Pancreas (tissue), 10 donors: ENCODE results near the gene IRGC. TPM values are rescaled to one million over a fixed set of nuclear protein-coding genes. Genes with fewer than 3 reads are reported as not detected.
A peak's percentile ranks its signal among the peaks of the same experiment; 100 is the strongest.

Experiments used
- ATAC-seq, 4 donors: fragments of 200-7000 bp; cut with Tn5 transposase; one replicate each; pipeline versions ENCODE4 v1.8.0 to v1.9.1; 2020; ENCODE audit warnings: mild to moderate bottlenecking in 4 of 4, moderate library complexity in 4 of 4
- DNase-seq, 6 donors: peaks; one replicate each; pipeline ENCODE4 v3.0.0-alpha.2; 2020
- FAIRE-seq: peaks from 2 replicates; lab custom pipeline; 2012; peaks lifted over from hg19 to GRCh38; lab: Jason Lieb, UNC
- H3K27ac ChIP-seq, 4 donors: fragments of 200-600 bp; sonication (generic); 1 replicate in 3 of 4; 2 replicates in 1 of 4; pipeline versions ENCODE4 v1.5.0 to v1.8.0; 2020
- H3K27me3 ChIP-seq, 4 donors: fragments of 200-600 bp; one replicate each; pipeline ENCODE4 v1.8.0; 2021
- H3K36me3 ChIP-seq, 3 donors: fragments of 200-600 bp; sonication (generic) in 1 of 3; one replicate each; pipeline versions ENCODE4 v1.5.0 to v1.8.0; 2020 to 2021
- H3K4me1 ChIP-seq, 3 donors: fragments of 200-600 bp; one replicate each; pipeline ENCODE4 v1.8.0; 2021
- H3K4me3 ChIP-seq, 4 donors: fragments of 200-600 bp; sonication (generic) in 2 of 4; one replicate each; pipeline versions ENCODE4 v1.5.0 to v1.8.0; 2020 to 2021
- H3K9me3 ChIP-seq, 4 donors: fragments of 200-600 bp; one replicate each; pipeline ENCODE4 v1.8.0; 2021
- CTCF ChIP-seq, 4 donors: fragments of 200-600 bp; sonication (generic) in 3 of 4; IDR thresholded peaks; one replicate each; pipeline versions ENCODE4 v1.5.0 to v1.8.0; 2021; ENCODE audit warnings: antibody characterized with exemption in 4 of 4
- WGBS, 2 donors: extraction: QIAGEN DNeasy Blood & Tissue Kit; methylation state at CpG; one replicate each; pipeline ENCODE4 v1.1.7; 2013; 5-methylcytosine and 5-hydroxymethylcytosine counted together
- intact Hi-C, 3 donors: fragments of 100-400 bp; cut with DNase I; formaldehyde crosslinking; loops; one replicate each; pipeline versions ENCODE4 v1.11.1 to v1.14.2; 2022
- polyA plus RNA-seq, 2 donors: library from polyadenylated mRNA; stranded (reverse); fragments of 200-250 nt; gene quantifications; one replicate each; pipeline ENCODE4 v1.2.3, GENCODE V29; 2013
- total RNA-seq, 6 donors: library from RNA; stranded (reverse); fragmentation: NEBNext Ultra II Directional in 4 of 6; extraction: Animal tissue kit (Norgen Biotek cat#: 25700) in 4 of 6; gene quantifications; one replicate each; pipeline versions ENCODE4 v1.2.1 to v1.2.4, GENCODE V29; 2021 to 2023
- donor health status: healthy with polysubstance abuse.
- donor health status: DM: no; HTN: no; CAD: no; lungs with moderate emphysema.
- donor health status: DM: no; HTN: no; CAD: no.
- donor health status: control.
- donor health status: control.
- donor health status: Bipolar disorder and iron deficiency.
- donor health status: DM: yes; HTN: yes; CAD: no.
- donor health status: DM: no; HTN: no; CAD: no.
- donor health status: DM: no; HTN: no; CAD: no.
- donor health status: DM: yes; HTN: yes; CAD: no.

Gene IRGC
- total and polyA plus RNA-seq, 8 donors = not detected

DNA sequence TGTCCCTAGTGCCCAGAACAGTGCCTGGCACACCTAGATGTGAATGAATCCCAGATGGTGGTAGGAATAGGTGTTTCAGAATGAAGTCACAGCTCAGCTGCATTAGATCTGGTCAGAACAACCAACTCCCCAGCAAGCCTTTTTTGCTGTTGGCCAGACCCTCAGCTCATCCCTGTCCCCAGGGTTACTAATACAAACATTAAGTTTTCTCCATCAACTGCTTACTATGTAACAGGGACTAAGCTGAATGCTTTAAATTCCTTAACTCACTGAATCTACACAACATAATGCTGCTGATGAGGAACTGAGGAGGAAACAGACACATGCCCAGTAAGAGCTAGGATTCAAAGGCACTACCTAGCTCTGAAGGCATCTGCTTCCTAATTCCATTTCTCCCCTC, 20.1 kb downstream of the IRGC start:
- Histone ChIP-seq H3K27ac (no peak overlapping the region), H3K4me3 (no peak overlapping the region), H3K27me3 (no peaks in the 10 kb centered on the region), H3K4me1 (no peaks in the 10 kb centered on the region), H3K36me3 (peaks cover 2 to 73% (median 15%) of the 10 kb centered on the region in 3 donors), H3K9me3 (no peaks in the 10 kb centered on the region)
- no peak for TF ChIP-seq CTCF (IDR thresholded peaks at IDR 0.05)
- no peak for ATAC-seq
- intact Hi-C loops = no loop called here
- FAIRE-seq = no peak
- DNase-seq = no peak

DNA sequence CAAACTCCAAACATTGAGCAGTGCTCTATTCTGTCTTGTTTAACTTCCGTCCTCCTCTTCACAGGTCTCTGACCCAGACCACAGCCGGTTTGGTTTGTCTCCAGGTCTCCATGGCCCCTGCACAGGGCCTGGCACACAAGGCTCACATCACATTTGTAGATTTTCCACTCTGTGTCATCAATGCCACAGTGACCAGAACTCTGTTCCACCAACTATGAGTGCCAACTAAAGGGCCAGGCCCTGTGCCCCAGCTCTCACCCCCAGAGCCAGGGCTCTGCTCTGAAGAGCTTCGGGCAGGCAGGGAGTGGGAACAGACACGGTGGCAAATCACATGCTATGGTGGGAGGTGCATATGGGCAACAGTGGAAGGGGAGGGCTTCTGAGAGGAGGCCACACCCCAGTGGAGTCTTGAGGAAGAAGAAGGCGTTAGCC, 22.9 kb downstream of the IRGC start:
- ATAC-seq = peak in 3 of 4 donors; percentile 64 to 76 (median 64)
- WGBS, 2 donors = 69 to 75% methylated on average over 5 of the region's 5 CpGs
- no peak for DNase-seq
- Histone ChIP-seq H3K36me3 (peaks cover 0 to 61% (median 18%) of the 10 kb centered on the region in 3 donors), H3K4me1 (no peaks in the 10 kb centered on the region), H3K9me3 (no peaks in the 10 kb centered on the region), H3K4me3 (no peak overlapping the region), H3K27ac (no peak overlapping the region), H3K27me3 (no peaks in the 10 kb centered on the region)
- intact Hi-C loops = no loop called here
- FAIRE-seq = no peak
- TF ChIP-seq CTCF (IDR thresholded peaks at IDR 0.05) = no peak

DNA sequence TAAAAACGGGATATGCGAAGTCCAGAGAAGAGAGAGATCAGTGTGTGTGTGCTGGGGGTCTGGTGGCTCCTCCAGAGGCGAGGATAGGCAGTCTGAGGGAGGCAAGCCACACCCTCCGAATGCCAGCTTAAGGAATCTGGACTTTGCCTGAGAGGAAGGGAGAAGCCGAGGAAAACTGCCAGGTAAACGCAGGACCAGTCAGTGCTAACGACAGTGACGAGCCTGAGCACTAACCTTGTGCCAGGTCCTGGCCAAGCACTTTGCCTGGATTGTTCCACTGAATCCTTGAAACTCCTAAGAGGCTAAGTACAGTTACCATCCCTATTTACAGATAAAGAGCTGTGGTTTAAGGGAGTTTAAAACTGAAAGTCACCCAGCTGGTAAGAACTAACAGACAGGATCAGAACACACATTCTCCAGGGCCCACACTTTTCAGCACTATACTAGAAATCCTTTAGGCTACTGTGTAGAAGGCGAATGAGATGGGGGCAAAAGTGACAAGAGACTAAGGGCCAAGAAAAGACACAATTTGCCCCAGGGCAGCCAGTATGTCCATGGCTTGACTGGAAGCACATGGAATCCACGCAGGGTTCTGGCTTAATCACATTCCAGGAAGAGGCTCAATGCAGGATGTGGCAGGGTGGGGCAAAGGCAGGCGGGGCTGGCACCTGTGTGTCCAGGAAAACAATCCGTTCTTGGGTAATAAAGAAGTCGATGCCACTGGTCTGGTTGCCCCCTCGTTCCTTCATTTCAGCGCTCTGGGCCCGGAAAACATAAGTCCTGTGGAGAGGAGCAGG, 23.8 kb downstream of the IRGC start:
- peak in 3 of 4 donors; percentile 31 to 58 (median 53) for ATAC-seq
- FAIRE-seq = no peak
- intact Hi-C loops = loop anchor here in 1 of 3 donors (5.0 kb wide), 1 partner anchor 43 kb away; the partner anchor contains the start of gene KCNN4
- Histone ChIP-seq H3K4me1 (no peaks in the 10 kb centered on the region), H3K36me3 (peaks cover 0 to 61% (median 18%) of the 10 kb centered on the region in 3 donors), H3K27me3 (no peaks in the 10 kb centered on the region), H3K4me3 (no peak overlapping the region), H3K27ac (no peak overlapping the region), H3K9me3 (no peaks in the 10 kb centered on the region)
- WGBS, 2 donors = 77 to 80% methylated on average over 16 of the region's 16 CpGs
- TF ChIP-seq CTCF (IDR thresholded peaks at IDR 0.05) = no peak
- DNase-seq = no peak

- no peaks in the 10 kb centered on the region for H3K4me1 ChIP-seq
- TF ChIP-seq CTCF (IDR thresholded peaks at IDR 0.05) = no peak
- DNase-seq = no peak
- no peaks in the 10 kb centered on the region for H3K9me3 ChIP-seq
- peaks cover 0 to 64% (median 18%) of the 10 kb centered on the region in 3 donors for H3K36me3 ChIP-seq
- FAIRE-seq = no peak
- no peak overlapping the region for H3K4me3 ChIP-seq
- no peaks in the 10 kb centered on the region for H3K27me3 ChIP-seq
- 85 to 86% methylated on average over 10 of the region's 10 CpGs for WGBS, 2 donors
- no peak overlapping the region for H3K27ac ChIP-seq
- intact Hi-C loops = loop anchor here in 1 of 3 donors (5.0 kb wide), 1 partner anchor 41 kb away; the partner anchor contains the start of gene KCNN4
- no peak for ATAC-seq
Observed at GRCh38 chr19:43741075-43741825, 25.4 kb downstream of the IRGC start.
